Upper lobe of right lung (tissue), 1 donor: Measurements from ENCODE around the gene NDUFAF2. TPM values are rescaled to one million over a fixed set of nuclear protein-coding genes. Genes with fewer than 3 reads are reported as not detected.

Experiments used
- ATAC-seq: fragments of 200-7000 bp; cut with Tn5 transposase; one replicate; pipeline ENCODE4 v1.9.1; 2020; ENCODE audit warnings: mild to moderate bottlenecking, moderate library complexity
- DNase-seq: peaks from one replicate; pipeline ENCODE4 v3.0.0-alpha.2; 2020
- H3K27ac ChIP-seq: fragments of 200-600 bp; one replicate; pipeline ENCODE4 v1.8.0; 2022
- H3K27me3 ChIP-seq: fragments of 200-600 bp; one replicate; pipeline ENCODE4 v1.8.0; 2022; ENCODE audit warnings: mild to moderate bottlenecking
- H3K36me3 ChIP-seq: fragments of 200-600 bp; one replicate; pipeline ENCODE4 v1.8.0; 2022
- H3K4me1 ChIP-seq: fragments of 200-600 bp; one replicate; pipeline ENCODE4 v1.8.0; 2022
- H3K4me3 ChIP-seq: fragments of 200-600 bp; one replicate; pipeline ENCODE4 v1.8.0; 2022; ENCODE audit warnings: mild to moderate bottlenecking
- H3K9me3 ChIP-seq: fragments of 200-600 bp; one replicate; pipeline ENCODE4 v1.8.0; 2022
- intact Hi-C: fragments of 100-400 bp; cut with DNase I; formaldehyde crosslinking; loops from one replicate; pipeline ENCODE4 v1.11.0; 2022
- total RNA-seq: library from RNA; stranded (reverse); fragmentation: NEBNext Ultra II Directional; extraction: Animal tissue kit (Norgen Biotek cat#: 25700); gene quantifications from one replicate; pipeline ENCODE4 v1.2.1, GENCODE V29; 2021
- TF ChIP-seq, protein P1 (sequence below): fragments of 200-600 bp; IDR thresholded peaks from one replicate; pipeline ENCODE4 v1.8.0; 2022; ENCODE audit warnings: antibody characterized with exemption
- donor health status: DM: no; HTN: yes; CAD: no; lungs with severe emphysema.

The NDUFAF2 gene
- total RNA-seq, 1 donor from 2014 or later, result 17.9 TPM

DNA sequence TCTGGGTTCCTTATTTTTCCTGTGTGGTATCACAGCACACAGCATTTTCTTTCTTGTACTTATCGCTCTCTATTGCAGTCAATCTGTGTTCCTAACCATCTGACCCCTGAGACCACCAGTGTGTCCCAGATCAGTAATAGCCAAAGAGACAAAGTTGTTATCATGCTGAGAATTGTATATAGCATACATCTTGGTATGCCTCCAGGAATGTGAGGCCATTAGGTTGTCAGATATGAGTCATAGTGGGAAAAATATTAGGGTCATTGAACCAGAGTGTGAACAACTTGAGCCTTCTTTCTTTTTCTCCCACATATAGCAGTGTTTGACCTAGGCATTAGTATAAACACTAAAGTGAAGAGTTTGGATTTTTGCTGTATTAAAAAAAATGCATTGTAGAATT, 106.3 kb downstream of the NDUFAF2 start:
- DNase-seq, result no peak

DNA sequence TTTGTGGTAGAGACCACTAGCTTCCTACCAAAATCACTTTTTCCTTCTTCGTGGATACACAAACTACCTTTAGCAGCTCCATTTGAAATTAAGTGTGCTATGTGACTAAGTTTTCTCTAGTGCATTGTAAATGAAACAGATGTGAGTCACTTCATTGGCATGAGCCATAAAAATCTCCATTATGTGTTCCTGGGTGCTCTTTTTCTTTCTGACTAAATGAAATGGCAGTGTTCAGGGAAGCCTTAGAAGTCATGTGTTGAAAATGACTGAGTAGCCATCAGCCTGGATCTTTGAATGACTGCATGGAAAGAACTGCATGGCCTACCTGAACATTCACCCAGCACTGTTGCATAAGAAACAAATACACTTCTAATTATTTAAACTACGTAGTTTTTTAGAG, 107.9 kb downstream of the NDUFAF2 start:
- intact Hi-C loops, result loop anchor here (10.0 kb wide), 1 partner anchor 622 kb away; no protein-coding TSS in a partner anchor
- Histone ChIP-seq H3K4me1 (no peaks in the 10 kb centered on the region), H3K36me3 (no peaks in the 10 kb centered on the region), H3K27ac (no peak overlapping the region), H3K9me3 (no peaks in the 10 kb centered on the region), H3K27me3 (no peaks in the 10 kb centered on the region), H3K4me3 (no peak overlapping the region)
- ATAC-seq (no peak), DNase-seq (no peak)
- TF ChIP-seq, protein P1, sequence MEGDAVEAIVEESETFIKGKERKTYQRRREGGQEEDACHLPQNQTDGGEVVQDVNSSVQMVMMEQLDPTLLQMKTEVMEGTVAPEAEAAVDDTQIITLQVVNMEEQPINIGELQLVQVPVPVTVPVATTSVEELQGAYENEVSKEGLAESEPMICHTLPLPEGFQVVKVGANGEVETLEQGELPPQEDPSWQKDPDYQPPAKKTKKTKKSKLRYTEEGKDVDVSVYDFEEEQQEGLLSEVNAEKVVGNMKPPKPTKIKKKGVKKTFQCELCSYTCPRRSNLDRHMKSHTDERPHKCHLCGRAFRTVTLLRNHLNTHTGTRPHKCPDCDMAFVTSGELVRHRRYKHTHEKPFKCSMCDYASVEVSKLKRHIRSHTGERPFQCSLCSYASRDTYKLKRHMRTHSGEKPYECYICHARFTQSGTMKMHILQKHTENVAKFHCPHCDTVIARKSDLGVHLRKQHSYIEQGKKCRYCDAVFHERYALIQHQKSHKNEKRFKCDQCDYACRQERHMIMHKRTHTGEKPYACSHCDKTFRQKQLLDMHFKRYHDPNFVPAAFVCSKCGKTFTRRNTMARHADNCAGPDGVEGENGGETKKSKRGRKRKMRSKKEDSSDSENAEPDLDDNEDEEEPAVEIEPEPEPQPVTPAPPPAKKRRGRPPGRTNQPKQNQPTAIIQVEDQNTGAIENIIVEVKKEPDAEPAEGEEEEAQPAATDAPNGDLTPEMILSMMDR, result no peak

More for the DNA sequence above, 106.3 kb downstream of the NDUFAF2 start:
- ATAC-seq, result no peak
- Histone ChIP-seq H3K4me1 (no peaks in the 10 kb centered on the region), H3K27ac (no peak overlapping the region), H3K4me3 (no peak overlapping the region), H3K9me3 (no peaks in the 10 kb centered on the region), H3K36me3 (no peaks in the 10 kb centered on the region), H3K27me3 (no peaks in the 10 kb centered on the region)
- intact Hi-C loops, result loop anchor here (10.0 kb wide), 1 partner anchor 624 kb away; no protein-coding TSS in a partner anchor
- TF ChIP-seq, protein P1, result no peak

DNA sequence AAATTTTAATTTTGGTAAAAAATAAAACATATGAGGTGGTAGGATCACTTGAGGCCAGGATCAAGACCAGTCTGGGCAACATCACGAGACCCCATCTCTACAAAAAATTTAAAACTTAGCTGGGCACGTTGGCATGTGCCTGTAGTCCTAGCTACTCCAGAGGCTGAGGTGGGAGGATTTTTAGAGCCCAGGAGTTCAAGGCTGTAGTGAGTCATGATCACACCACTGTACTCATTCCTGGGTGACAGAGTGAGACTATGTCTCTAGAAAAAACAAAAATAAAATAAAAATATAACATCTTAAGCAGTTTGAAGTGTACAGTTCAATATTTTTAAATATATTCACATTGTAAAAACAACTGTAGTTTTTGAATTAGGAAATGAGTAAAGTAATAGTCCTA, 108.9 kb downstream of the NDUFAF2 start:
- DNase-seq (no peak), ATAC-seq (no peak)
- H3K27me3 ChIP-seq, result no peaks in the 10 kb centered on the region
- no peaks in the 10 kb centered on the region for H3K9me3 ChIP-seq
- no peaks in the 10 kb centered on the region for H3K4me1 ChIP-seq
- no peak overlapping the region for H3K27ac ChIP-seq
- TF ChIP-seq, protein P1, result no peak
- no peak overlapping the region for H3K4me3 ChIP-seq
- H3K36me3 ChIP-seq, result no peaks in the 10 kb centered on the region
- intact Hi-C loops, result loop anchor here (10.0 kb wide), 1 partner anchor 621 kb away; no protein-coding TSS in a partner anchor

DNA sequence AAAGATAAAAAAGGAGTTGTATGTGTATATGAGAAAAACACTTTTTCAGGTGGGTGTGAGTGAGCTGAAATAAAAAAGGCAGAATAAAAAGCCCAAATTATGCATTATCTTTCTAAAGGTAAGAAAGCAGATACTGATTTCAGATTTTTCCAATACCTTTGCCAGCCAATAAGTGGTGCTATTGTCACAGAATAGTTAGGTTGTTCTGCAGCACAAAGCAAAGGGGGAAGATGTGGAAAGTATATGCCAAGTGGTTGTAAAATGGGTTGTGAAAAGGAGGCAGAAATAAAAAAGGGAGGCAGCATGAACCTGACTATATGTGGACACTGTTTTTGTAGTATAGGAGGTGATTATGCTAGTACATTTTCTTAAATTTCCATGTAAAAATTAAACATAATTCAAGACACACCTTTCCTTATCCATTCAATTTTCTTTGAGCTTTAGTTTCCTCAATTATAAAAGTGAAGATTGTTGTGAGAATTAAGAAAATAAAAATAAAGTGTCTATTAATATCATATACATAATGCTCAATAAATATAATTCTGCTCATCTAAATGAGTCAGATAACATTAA, 110.5 kb downstream of the NDUFAF2 start:
- peak; percentile 78 for ATAC-seq
- DNase-seq, result no peak
- TF ChIP-seq, protein P1, result peak; percentile 67
- Histone ChIP-seq H3K27me3 (no peaks in the 10 kb centered on the region), H3K36me3 (no peaks in the 10 kb centered on the region), H3K9me3 (no peaks in the 10 kb centered on the region), H3K4me1 (no peaks in the 10 kb centered on the region), H3K4me3 (no peak overlapping the region), H3K27ac (no peak overlapping the region)
- intact Hi-C loops, result loop anchor here (10.0 kb wide), 1 partner anchor 619 kb away; no protein-coding TSS in a partner anchor

DNA sequence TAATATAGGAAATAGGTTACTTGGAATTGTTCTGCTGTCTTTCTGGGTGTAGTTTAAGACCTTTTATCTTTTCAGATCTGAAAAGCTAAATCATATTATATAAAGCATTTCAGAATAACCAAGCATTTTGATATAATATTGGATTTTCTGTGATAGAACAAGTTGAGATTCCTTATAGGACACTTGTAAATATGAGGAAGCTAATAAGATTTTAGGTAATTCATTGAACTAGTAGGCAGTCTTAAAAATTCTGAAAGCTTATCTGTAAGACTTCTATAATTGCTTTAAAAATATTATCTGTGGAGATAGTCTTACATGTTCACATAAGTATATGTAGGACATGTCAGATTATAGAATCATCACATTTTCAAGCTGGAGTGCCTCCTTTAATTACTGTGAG, 114.5 kb downstream of the NDUFAF2 start:
- TF ChIP-seq, protein P1, result no peak
- Histone ChIP-seq H3K4me3 (no peak overlapping the region), H3K27me3 (no peaks in the 10 kb centered on the region), H3K4me1 (no peaks in the 10 kb centered on the region), H3K36me3 (no peaks in the 10 kb centered on the region), H3K9me3 (no peaks in the 10 kb centered on the region), H3K27ac (no peak overlapping the region)
- ATAC-seq, result no peak
- DNase-seq, result no peak
- intact Hi-C loops, result loop anchor here (10.0 kb wide), 1 partner anchor 615 kb away; no protein-coding TSS in a partner anchor
